ENCODE results near the gene PODXL2. TPM values are rescaled to one million over a fixed set of nuclear protein-coding genes. Genes with fewer than 3 reads are reported as not detected.

Gene PODXL2
- total and polyA plus RNA-seq, 7 experiments from 2014 or later, result 2.2 to 6.5 (median 3.6) TPM

GRCh38 chr3:127706785-127707351 lies 77.9 kb downstream of the PODXL2 start:
- Histone ChIP-seq H3K36me3 (ENCODE audit: control insufficient read depth in 2 of 3, insufficient read depth in 3 of 3, low read length in 3 of 3) (no peaks in the 10 kb centered on the region), H3K4me3 (ENCODE audit: low read length) (no peak overlapping the region), H3K27ac (ENCODE audit: low read depth, low read length) (no peak overlapping the region), H3K9me3 (ENCODE audit: control insufficient read depth in 2 of 3, low read length in 3 of 3) (no peaks in the 10 kb centered on the region), H3K27me3 (ENCODE audit: control insufficient read depth in 2 of 2, insufficient read depth in 2 of 2, low read length in 2 of 2) (no peaks in the 10 kb centered on the region), H3K4me1 (ENCODE audit: control insufficient read depth in 2 of 2, insufficient read depth in 2 of 2, low read length in 2 of 2) (no peaks in the 10 kb centered on the region)
- Mint-ChIP-seq H3K4me1 (peaks cover 0 to 3% (median 0%) of the 10 kb centered on the region in 7 donors), H3K4me3 (no peak overlapping the region), H3K27me3 (peaks cover 0 to 5% (median 2%) of the 10 kb centered on the region in 5 donors), H3K9me3 (peaks cover 0 to 9% (median 2%) of the 10 kb centered on the region in 11 donors), H3K27ac (no peak overlapping the region), H3K36me3 (peaks cover 0 to 8% (median 0%) of the 10 kb centered on the region in 5 donors)
- intact Hi-C loops (cut with micrococcal nuclease), result no loop called here
- POLR2A ChIA-PET, result no interaction called here
- DNase-seq (no peak), ATAC-seq (no peak)
- CTCF ChIA-PET, result interaction anchor here (0.8 kb wide), 1 partner anchor 12 kb away, joined by 4 read pairs; no protein-coding TSS in a partner anchor

- intact Hi-C loops (cut with micrococcal nuclease), result no loop called here
- Histone ChIP-seq H3K4me3 (ENCODE audit: low read length) (no peak overlapping the region), H3K27ac (ENCODE audit: low read depth, low read length) (no peak overlapping the region), H3K4me1 (ENCODE audit: control insufficient read depth in 2 of 2, insufficient read depth in 2 of 2, low read length in 2 of 2) (no peaks in the 10 kb centered on the region), H3K9me3 (ENCODE audit: control insufficient read depth in 2 of 3, low read length in 3 of 3) (no peaks in the 10 kb centered on the region), H3K36me3 (ENCODE audit: control insufficient read depth in 2 of 3, insufficient read depth in 3 of 3, low read length in 3 of 3) (no peaks in the 10 kb centered on the region), H3K27me3 (ENCODE audit: control insufficient read depth in 2 of 2, insufficient read depth in 2 of 2, low read length in 2 of 2) (no peaks in the 10 kb centered on the region)
- no peak for DNase-seq
- ATAC-seq, result no peak
- ChIA-PET POLR2A (no interaction called here), CTCF (no interaction called here)
- peaks cover 0 to 5% (median 2%) of the 10 kb centered on the region in 5 donors for H3K27me3 Mint-ChIP-seq
- peaks cover 0 to 3% (median 0%) of the 10 kb centered on the region in 7 donors for H3K4me1 Mint-ChIP-seq
- no peak overlapping the region for H3K27ac Mint-ChIP-seq
- H3K9me3 Mint-ChIP-seq, result peaks cover 0 to 9% (median 2%) of the 10 kb centered on the region in 11 donors
- H3K4me3 Mint-ChIP-seq, result no peak overlapping the region
- H3K36me3 Mint-ChIP-seq, result peaks cover 0 to 8% (median 0%) of the 10 kb centered on the region in 5 donors
Observed at GRCh38 chr3:127707851-127708411, 78.9 kb downstream of the PODXL2 start.

- Mint-ChIP-seq H3K27ac (no peak overlapping the region), H3K4me1 (peaks cover 0 to 3% (median 0%) of the 10 kb centered on the region in 7 donors), H3K9me3 (peaks cover 0 to 3% (median 0%) of the 10 kb centered on the region in 11 donors), H3K27me3 (peaks cover 0 to 2% (median under 1%) of the 10 kb centered on the region in 5 donors), H3K36me3 (no peaks in the 10 kb centered on the region), H3K4me3 (no peak overlapping the region)
- Histone ChIP-seq H3K36me3 (ENCODE audit: control insufficient read depth in 2 of 3, insufficient read depth in 3 of 3, low read length in 3 of 3) (no peaks in the 10 kb centered on the region), H3K9me3 (ENCODE audit: control insufficient read depth in 2 of 3, low read length in 3 of 3) (no peaks in the 10 kb centered on the region), H3K4me3 (ENCODE audit: low read length) (no peak overlapping the region), H3K4me1 (ENCODE audit: control insufficient read depth in 2 of 2, insufficient read depth in 2 of 2, low read length in 2 of 2) (no peaks in the 10 kb centered on the region), H3K27ac (ENCODE audit: low read depth, low read length) (no peak overlapping the region), H3K27me3 (ENCODE audit: control insufficient read depth in 2 of 2, insufficient read depth in 2 of 2, low read length in 2 of 2) (no peaks in the 10 kb centered on the region)
- CTCF ChIA-PET, result no interaction called here
- intact Hi-C loops (cut with micrococcal nuclease), result no loop called here
- DNase-seq, result no peak
- POLR2A ChIA-PET, result no interaction called here
- ATAC-seq, result no peak
Observed at GRCh38 chr3:127708837-127709236, 79.9 kb downstream of the PODXL2 start.

GRCh38 chr3:127709320-127710060 lies 80.5 kb downstream of the PODXL2 start:
- no peaks in the 10 kb centered on the region for H3K4me1 ChIP-seq (ENCODE audit: control insufficient read depth in 2 of 2, insufficient read depth in 2 of 2, low read length in 2 of 2)
- POLR2A ChIA-PET, result no interaction called here
- ATAC-seq (no peak), DNase-seq (no peak)
- H3K36me3 Mint-ChIP-seq, result no peaks in the 10 kb centered on the region
- no peaks in the 10 kb centered on the region for H3K9me3 ChIP-seq (ENCODE audit: control insufficient read depth in 2 of 3, low read length in 3 of 3)
- peaks cover 0 to 1% (median 0%) of the 10 kb centered on the region in 5 donors for H3K27me3 Mint-ChIP-seq
- H3K36me3 ChIP-seq (ENCODE audit: control insufficient read depth in 2 of 3, insufficient read depth in 3 of 3, low read length in 3 of 3), result no peaks in the 10 kb centered on the region
- CTCF ChIA-PET, result no interaction called here
- intact Hi-C loops (cut with micrococcal nuclease), result no loop called here
- peaks cover 0 to 2% (median 0%) of the 10 kb centered on the region in 11 donors for H3K9me3 Mint-ChIP-seq
- no peak overlapping the region for H3K4me3 ChIP-seq (ENCODE audit: low read length)
- H3K27ac ChIP-seq (ENCODE audit: low read depth, low read length), result no peak overlapping the region
- peaks cover 0 to under 1% (median 0%) of the 10 kb centered on the region in 7 donors for H3K4me1 Mint-ChIP-seq
- H3K27me3 ChIP-seq (ENCODE audit: control insufficient read depth in 2 of 2, insufficient read depth in 2 of 2, low read length in 2 of 2), result no peaks in the 10 kb centered on the region
- no peak overlapping the region for H3K27ac Mint-ChIP-seq
- H3K4me3 Mint-ChIP-seq, result no peak overlapping the region

GRCh38 chr3:127710155-127710941 lies 81.4 kb downstream of the PODXL2 start:
- Histone ChIP-seq H3K27ac (ENCODE audit: low read depth, low read length) (no peak overlapping the region), H3K4me3 (ENCODE audit: low read length) (no peak overlapping the region), H3K27me3 (ENCODE audit: control insufficient read depth in 2 of 2, insufficient read depth in 2 of 2, low read length in 2 of 2) (no peaks in the 10 kb centered on the region), H3K4me1 (ENCODE audit: control insufficient read depth in 2 of 2, insufficient read depth in 2 of 2, low read length in 2 of 2) (no peaks in the 10 kb centered on the region), H3K36me3 (ENCODE audit: control insufficient read depth in 2 of 3, insufficient read depth in 3 of 3, low read length in 3 of 3) (no peaks in the 10 kb centered on the region), H3K9me3 (ENCODE audit: control insufficient read depth in 2 of 3, low read length in 3 of 3) (no peaks in the 10 kb centered on the region)
- intact Hi-C loops (cut with micrococcal nuclease), result no loop called here
- ChIA-PET CTCF (no interaction called here), POLR2A (no interaction called here)
- no peaks in the 10 kb centered on the region for H3K36me3 Mint-ChIP-seq
- no peaks in the 10 kb centered on the region for H3K9me3 Mint-ChIP-seq
- ATAC-seq, result no peak
- no peaks in the 10 kb centered on the region for H3K4me1 Mint-ChIP-seq
- DNase-seq, result no peak
- H3K27ac Mint-ChIP-seq, result no peak overlapping the region
- peaks cover 0 to 2% (median 1%) of the 10 kb centered on the region in 5 donors for H3K27me3 Mint-ChIP-seq
- H3K4me3 Mint-ChIP-seq, result no peak overlapping the region

- H3K27me3 ChIP-seq (ENCODE audit: control insufficient read depth in 2 of 2, insufficient read depth in 2 of 2, low read length in 2 of 2), result no peaks in the 10 kb centered on the region
- H3K4me1 ChIP-seq (ENCODE audit: control insufficient read depth in 2 of 2, insufficient read depth in 2 of 2, low read length in 2 of 2), result no peaks in the 10 kb centered on the region
- no peak overlapping the region for H3K4me3 Mint-ChIP-seq
- no peak overlapping the region for H3K27ac Mint-ChIP-seq
- intact Hi-C loops (cut with micrococcal nuclease), result no loop called here
- H3K27ac ChIP-seq (ENCODE audit: low read depth, low read length), result no peak overlapping the region
- no peak overlapping the region for H3K4me3 ChIP-seq (ENCODE audit: low read length)
- H3K4me1 Mint-ChIP-seq, result no peaks in the 10 kb centered on the region
- no peaks in the 10 kb centered on the region for H3K9me3 Mint-ChIP-seq
- CTCF ChIA-PET, result no interaction called here
- peaks cover 0 to 5% (median 4%) of the 10 kb centered on the region in 5 donors for H3K27me3 Mint-ChIP-seq
- H3K36me3 ChIP-seq (ENCODE audit: control insufficient read depth in 2 of 3, insufficient read depth in 3 of 3, low read length in 3 of 3), result no peaks in the 10 kb centered on the region
- no peaks in the 10 kb centered on the region for H3K9me3 ChIP-seq (ENCODE audit: control insufficient read depth in 2 of 3, low read length in 3 of 3)
- DNase-seq, result no peak
- no peaks in the 10 kb centered on the region for H3K36me3 Mint-ChIP-seq
- POLR2A ChIA-PET, result no interaction called here
- no peak for ATAC-seq
Observed at GRCh38 chr3:127711021-127711695, 82.2 kb downstream of the PODXL2 start.

Measured in naive thymus-derived CD4-positive, alpha-beta T cell (primary cell).